Ecto neural progenitor cell (in vitro differentiated cells): Measurements from ENCODE around the gene F8.
"Not testable (repeated sequence)": the region's sequence is repeated elsewhere in the genome, so short reads cannot be mapped to it uniquely, and the experiment has no call there.

ENCODE experiments used
- DNase-seq: peaks from one replicate; pipeline ENCODE4 v3.0.0-alpha.2; 2018; ENCODE audit warnings: low spot score

F8 gene

DNA sequence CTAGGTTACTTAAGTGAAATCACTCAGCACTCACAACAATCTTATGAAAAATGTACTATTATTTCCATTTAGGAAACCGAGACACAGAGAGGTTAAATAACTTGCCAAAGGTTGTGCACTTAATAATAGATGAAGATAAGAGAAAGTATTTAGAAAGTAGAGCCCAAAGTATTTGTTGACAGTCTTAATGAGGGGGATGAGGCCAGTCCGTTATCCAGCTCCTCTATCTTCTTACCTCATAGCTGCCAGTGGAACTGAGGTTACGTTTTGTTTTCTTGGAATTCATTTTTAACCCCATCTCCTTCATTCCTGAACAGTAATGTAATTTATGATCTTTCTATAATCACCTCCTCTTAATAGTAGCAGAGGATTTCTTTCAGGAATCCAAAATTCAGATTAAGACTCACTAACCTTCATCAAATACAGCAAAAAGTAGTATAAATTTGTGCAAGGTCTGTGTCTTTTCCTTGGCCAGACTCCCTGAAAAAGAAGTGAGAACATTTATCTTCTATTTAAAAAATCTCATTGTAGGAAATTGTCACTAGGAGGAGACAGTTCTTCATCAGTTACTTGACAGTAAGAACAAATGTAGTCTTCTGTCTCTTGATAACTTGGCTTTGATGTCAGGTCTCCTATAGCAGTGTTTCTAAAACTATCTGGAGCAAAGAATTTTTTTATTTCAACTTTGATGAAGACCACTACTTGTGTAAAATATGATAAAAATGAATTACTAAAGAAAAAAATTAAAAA, 35.5 kb downstream of the F8 start:
- DNase-seq: no peak

DNA sequence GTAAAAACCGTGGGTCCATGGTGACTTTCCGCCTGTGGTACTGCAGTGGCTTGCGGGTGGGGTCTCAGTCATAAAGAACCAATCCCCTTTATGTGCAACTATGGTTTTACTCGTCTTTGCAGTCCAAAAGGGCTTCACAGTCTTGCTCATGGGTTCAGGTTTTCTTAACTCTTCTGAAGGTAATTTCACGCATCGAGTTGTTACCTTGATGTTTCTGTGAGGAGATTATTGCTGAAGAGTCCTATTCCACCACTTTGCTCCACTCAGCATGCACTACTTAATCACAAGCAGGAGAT, 41.5 kb downstream of the F8 start:
- DNase-seq: no peak

DNA sequence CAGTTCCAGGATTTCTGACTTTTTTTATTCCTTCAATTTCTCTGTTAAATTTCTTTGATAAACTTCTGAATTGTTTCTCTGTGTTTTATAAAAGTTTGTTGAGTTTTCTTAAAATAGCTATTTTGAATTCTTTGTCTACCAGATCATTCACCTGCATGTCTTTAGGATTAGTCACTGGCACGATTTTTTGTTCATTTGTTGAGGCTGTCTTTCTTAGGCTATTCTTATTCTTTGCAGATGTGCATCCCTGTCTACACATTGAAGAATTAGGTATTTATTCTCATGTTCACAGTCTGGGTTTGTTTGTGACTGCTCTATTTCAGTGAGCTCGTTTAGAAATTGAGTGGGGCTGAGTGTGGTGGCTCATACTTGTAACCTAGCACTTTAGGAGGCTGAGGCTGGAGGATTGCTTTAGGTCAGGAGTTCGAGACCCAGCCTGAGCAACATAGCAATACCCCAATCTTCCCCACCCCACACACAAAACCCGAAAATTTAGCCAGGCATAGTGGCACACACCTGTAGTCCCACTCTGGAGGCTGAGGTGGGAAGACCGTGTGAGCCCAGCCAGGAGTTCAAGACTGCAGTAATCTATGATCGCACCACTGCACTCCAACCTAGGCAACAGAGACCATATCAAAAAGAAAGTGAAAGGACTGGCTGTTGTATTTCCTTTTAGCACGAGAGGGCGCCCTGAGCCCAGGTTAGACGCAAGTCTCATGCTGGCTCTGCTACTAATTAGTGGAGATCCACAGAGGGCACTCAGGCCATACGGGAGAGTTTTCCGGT, 42.0 kb downstream of the F8 start:
- peak; percentile 63 for DNase-seq

DNA sequence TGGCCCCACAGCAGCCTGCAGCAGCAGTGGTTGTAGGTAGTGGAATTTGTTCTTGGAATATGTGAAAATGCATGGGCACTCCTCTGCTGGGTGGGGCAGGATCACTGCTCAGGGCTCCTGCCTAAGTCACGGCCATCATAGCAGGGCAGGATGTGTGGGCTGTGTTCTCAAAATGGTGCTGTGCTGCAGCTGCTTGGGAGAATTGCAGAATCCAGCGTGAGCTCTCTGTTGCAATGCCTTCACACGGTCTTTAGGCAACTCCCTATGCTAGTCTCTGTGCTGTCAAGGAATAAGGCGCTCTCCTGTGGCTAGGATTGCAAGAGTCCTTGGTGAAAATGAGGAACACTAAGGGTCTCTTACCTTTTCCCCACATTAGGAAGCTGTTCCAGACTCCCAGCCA, 42.9 kb downstream of the F8 start:
- DNase-seq: no peak

DNA sequence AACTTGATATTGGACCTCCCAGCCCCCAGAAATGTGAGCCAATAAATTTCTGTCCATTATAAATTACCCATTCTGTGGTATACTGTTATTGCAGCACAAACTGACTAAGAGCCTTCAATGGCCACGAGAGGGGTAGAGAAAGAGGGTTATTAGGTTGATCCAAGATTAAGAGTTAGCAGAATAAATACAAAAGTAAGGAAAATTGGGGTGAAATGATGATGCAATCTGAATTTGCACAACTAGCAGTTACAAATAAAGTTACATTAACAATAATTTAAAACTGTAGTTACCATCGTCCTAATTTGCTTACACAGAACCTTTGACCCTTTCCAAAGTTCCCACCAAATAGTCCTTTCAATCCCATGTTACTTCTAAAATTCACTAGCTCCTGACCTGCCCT, 54.2 kb downstream of the F8 start:
- no peak for DNase-seq

DNA sequence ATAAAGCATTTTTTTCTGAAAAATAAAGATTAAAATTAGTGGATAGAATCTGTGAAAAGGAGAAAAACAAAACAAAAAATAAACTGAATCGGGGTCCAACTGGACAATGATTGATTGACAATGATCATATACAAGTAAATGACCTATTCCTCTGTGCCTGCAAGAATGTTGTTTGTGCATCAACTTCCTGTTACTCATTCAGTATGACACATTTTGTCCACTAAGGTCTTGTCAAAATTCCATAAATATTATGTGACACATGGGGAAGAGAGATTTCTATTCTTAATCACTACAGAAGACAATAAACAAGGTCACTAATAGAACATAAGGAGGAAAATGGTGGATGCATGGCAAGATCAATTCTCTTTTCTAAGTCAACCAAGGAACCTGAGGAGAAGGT, 54.9 kb downstream of the F8 start:
- DNase-seq: no peak

DNA sequence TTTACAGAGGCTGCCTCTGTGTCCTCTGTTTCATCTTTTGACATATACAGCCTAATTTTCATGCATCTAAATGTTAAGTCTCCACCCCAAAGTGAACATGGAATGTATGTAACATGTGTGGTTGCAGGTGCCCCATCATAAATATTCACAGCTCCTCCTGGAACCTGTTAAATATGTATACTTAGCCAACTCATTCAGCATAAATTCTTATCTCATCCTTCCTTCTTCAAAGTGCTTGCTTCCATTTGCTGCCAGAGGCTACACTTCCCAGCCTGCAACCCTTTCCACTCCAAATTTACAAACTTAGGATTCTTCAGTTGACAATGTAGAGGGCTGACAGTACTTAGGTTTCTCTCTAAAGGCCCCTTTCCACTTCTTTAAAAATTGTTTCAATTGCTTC, 60.6 kb downstream of the F8 start:
- DNase-seq: no peak

DNA sequence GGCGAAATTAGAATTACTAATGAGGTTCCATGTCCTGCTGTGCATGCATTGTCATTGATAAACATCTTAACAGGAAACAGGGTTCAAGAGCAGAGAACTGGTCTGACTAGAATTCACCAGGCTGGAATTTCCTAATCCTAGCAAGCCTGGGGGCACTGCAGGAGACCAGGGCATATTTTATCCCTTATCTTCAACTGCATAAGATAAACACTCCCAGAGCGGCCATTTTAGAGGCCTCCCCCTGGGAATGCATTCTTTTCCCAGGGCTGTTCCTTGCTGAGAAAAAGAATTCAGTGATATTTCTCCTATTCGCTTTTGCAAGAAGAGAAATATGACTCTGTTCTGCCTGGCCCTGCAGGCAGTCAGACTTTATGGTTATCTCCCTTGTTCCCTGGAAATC, 66.7 kb downstream of the F8 start:
- DNase-seq: not testable (repeated sequence)

DNA sequence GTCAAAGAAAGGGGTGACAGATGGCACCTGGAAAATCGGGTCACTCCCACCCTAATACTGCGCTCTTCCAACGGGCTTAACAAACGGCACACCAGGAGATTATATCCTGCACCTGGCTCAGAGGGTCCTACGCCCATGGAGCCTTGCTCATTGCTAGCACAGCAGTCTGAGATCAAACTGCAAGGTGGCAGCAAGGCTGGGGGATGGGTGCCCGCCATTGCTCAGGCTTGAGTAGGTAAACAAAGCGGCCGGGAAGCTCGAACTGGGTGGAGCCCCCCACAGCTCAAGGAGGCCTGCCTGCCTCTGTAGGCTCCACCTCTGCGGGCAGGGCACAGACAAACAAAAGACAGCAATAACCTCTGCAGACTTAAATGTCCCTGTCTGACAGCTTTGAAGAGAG, 83.3 kb downstream of the F8 start:
- not testable (repeated sequence) for DNase-seq

DNA sequence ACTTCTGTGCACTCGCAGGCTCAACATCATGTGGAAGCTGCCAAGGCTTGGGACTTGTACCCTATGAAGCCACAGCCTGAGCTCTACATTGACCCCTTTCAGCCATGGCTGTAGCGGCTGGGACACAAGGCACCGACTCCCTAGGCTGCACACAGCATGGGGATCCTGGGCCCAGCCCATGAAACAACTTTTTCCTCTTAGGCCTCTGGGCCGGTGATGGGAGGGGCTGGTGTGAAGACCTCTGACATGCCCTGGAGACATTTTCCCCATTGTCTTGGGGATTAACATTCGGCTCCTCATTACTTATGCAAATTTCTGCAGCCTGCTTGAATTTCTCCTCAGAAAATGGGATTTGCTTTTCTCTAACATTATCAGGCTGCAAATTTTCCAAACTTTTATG, 97.8 kb downstream of the F8 start:
- DNase-seq: not testable (repeated sequence)

DNA sequence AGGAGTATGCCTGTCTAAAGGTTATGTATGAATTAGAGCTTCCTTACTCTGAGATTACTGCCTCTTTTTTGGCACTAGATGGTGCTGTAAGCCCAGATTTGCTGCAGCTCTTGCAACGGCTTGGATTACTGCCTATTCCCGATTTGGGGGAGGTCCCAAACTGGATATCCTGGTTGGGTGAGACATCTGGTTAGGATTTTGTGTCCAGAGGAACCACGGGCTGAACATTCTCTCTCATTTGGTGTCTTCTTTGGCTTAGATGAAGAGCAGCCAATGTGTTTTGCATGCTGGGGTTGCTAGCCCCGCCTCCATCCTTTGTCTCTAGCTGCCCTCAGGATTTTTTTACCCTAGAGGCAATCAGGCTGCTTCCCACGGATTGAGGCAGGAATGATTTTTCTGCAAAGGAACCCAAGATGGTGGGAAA, 104.5 kb downstream of the F8 start:
- peak; percentile 52 for DNase-seq

DNA sequence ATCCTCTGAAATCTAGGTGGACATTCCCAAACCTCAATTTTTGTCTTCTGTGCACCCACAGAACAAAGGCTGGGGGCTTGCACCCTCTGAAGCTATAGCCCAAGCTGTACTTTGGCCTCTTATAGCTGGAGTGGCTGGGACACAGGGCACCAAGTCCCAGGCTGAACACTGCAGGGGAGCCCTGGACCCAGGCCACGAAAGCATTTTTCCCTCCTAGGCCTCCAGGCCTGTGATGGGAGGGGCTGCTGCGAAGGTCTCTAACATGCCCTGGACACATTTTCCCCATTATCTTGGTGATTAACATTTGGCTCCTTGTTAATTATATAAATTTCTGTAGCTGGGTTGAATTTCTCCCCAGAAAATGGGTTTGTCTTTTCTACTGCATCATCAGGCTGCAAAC, 108.5 kb downstream of the F8 start:
- no peak for DNase-seq

DNA sequence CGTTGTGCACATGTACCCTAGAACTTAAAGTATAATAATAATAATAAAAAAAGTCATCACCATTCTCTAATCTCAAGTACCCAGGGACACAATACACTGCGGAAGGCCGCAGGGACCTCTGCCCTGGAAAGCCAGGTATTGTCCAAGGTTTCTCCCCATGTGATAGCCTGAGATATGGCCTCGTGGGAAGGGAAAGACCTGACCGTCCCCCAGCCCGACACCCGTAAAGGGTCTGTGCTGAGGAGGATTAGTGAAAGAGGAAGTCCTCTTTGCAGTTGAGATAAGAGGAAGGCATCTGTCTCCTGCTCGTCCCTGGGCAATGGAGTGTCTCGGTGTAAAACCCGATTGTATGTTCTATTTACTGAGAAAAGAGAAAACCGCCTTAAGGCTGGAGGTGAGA, 112.0 kb downstream of the F8 start:
- DNase-seq: not testable (repeated sequence)

DNA sequence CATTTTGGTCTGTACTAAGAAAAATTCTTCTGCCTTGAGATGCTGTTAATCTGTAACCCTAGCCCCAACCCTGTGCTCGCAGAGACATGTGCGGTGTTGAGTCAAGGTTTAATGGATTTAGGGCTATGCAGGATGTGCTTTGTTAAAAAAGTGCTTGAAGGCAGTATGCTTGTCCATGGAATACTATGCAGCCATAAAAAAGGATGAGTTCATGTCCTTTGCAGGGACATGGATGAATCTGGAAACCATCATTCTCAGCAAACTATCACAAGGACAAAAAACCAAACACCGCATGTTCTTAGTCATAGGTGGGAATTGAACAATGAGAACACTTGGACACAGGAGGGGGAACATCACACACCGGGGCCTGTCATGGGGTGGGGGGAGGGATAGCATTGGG, 112.5 kb downstream of the F8 start:
- not testable (repeated sequence) for DNase-seq

DNA sequence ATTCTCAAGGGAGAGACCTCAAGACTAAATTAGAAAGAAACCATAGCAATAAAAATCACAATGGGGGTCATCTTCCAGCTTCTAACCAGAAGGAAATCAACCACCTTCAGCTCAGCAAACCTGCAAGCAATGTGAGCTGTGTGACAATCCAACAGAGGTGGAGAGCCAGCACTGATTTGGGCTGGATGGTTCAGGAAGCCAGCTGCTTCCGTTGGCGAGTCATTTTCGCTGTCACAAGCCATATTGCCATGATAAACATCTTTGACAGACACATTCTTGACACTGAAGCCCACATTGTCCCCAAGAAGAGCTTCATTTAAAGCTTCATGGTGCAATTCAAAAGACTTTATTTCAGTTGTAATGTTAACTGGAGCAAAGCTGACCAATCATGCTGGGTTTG, 113.7 kb downstream of the F8 start:
- DNase-seq: no peak

DNA sequence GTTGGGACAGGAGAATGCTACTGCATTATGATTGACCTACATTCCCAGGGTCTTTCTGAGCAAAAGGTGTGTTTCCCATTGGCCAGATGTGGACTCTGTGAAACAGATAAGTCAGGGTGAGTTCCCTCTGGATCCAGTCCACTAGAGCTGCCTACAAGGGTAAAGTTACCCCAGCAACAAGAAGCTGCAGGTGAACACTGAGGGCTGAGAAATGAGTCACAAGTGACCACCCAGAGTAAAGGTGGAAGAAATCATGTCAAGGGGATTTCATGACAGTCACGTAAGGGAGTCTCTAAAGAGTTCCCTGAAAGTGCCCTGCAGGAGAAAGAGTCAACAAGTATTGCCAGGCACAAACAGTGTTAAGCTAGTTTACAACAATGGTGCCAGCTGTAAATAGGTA, 120.1 kb downstream of the F8 start:
- no peak for DNase-seq

DNA sequence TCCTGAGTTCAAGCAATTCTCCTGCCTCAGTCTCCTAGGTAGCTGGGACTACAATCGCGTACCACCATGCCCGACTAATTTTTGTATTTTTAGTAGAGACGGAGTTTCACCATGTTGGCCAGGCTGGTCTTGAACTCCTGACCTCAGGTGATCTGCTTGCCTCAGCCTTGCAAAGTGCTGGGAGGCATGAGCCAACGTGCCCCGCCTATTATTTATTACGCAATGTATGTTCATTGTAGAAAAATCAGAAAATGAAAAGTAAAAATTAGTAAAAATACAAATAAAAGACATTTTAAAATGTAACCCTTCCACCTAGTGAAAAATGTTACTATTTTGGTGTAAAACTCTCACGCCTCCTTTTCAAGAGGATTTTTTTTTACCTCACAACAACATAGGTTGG, 122.2 kb downstream of the F8 start:
- DNase-seq: no peak

DNA sequence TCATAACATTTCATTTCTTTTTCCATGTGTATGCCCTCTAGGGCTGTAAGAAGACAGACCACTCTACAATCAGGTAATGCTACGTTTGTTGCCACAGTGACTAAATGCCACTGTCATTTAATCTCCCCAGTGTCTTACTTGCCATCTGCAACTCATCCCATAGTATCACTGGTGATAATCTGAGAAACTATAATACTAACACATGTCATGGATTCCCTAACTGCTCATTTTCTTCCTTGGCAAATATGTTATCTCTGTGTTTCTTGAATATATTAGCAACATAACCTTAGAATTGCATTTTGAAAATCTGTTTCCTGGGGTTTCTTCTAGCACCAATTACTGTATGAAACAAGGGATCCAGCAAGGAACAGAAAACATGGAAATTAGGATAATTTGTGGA, 130.2 kb downstream of the F8 start:
- no peak for DNase-seq

DNA sequence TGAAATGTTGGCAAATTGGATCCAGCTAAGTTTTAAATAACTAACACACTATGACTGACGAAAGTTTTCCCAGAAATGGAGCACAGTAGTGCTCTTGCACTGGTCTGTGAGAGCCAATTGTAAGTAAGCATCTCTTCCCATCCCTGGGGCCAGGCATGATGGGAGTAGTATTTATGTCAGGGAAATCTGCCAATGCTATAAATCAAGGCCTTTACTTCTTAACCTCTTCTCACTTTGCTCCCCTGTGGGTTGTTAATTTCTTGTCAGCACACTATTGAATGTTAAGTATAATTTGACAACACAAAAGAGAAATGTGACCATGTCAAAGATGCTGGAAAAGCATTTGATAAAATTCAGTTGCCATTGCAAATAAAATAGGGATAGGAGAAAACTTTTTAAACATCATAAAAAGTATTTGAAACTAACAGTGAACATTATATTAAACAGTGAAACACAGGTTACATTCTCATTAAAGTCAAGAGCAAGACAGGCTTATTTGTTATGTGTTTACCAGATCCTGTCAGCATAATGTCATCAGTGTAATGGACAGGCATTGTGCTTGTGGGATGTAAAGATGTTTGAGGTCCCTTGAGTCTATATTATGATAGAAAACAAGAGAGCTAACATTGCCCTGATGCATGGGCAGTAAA, 131.4 kb downstream of the F8 start:
- DNase-seq: no peak

DNA sequence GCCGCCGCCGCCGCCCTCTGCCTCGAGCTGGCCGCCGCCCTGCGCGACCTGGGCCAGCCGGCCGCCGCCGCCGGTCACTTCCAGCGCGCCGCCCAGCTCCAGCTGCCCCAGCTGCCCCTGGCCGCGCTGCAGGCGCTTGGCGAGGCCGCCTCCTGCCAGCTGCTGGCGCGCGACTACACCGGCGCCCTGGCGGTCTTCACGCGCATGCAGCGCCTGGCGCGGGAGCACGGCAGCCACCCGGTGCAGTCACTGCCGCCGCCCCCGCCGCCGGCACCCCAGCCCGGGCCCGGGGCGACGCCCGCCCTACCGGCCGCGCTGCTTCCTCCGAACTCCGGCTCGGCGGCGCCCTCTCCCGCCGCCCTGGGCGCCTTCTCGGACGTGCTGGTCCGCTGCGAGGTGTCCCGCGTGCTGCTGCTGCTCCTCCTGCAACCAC, 135.7 kb downstream of the F8 start:
- not testable (repeated sequence) for DNase-seq

DNA sequence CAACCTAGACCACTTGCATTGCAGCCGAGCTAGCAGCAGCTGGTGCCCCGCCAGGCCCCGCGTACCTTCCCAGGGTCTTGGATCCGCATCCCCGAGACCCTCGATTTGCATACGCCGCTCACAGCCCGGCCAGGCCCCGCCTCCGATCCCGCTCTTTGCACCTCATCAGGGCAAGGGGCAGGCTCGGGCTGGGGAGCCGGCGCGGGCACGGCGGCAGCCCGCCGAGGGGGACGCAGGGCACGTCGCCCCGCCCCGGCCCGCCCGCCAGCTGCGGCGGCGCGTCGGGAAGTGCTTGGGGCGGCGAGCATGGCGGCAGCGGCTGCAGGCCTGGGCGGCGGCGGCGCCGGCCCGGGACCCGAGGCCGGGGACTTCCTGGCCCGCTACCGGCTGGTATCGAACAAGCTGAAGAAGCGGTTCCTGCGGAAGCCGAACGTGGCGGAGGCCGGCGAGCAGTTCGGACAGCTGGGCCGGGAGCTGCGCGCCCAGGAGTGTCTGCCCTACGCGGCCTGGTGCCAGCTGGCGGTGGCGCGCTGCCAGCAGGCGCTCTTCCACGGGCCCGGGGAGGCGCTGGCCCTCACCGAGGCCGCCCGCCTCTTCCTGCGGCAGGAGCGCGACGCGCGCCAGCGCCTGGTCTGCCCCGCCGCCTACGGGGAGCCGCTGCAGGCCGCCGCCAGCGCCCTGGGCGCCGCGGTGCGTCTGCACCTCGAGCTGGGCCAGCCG, 136.3 kb downstream of the F8 start, which contains the start of gene F8A1:
TSS of gene F8A1 (plus strand) at position 287 of the 720 bp plus-strand sequence. CDS start at position 307, 20 bp downstream.
- not testable (repeated sequence) for DNase-seq

DNA sequence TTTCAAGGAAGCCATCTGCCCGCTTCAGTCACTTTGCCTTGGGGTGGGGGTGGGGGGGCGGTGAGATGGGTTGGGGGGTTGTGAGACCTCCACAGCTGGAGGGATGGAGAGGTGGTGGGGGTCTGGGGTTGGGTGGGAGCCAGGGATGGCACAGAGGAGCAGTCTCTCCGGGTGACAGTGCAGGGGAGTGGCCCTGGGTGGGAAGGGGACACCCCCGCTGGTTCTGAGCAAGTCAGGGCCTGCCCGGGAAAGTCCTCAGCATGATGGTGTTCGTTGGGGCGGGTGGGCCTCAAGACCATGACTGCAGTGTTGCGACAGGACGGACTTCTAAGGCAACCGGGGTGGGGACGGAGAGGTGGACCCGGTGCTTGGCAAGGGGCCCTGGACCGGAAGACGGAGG, 137.0 kb downstream of the F8 start:
- not testable (repeated sequence) for DNase-seq
